Cardiac fibroblast (primary cell): ENCODE results near the gene PRRG4.

Experiments
- DNase-seq, 2 donors: peaks; one replicate each; pipeline versions ENCODE4 v3.0.0 to v3.0.0-alpha.2; 2010; ENCODE audit warnings: low read depth in 2 of 2
- H3K4me3 ChIP-seq, 2 donors: replicated peaks in 1 of 2; 1 replicate in 1 of 2; 2 replicates in 1 of 2; pipeline ENCODE4 v1.5.1; 2011; ENCODE audit warnings: low read depth in 2 of 2, low read length in 2 of 2, mild to moderate bottlenecking in 2 of 2, moderate library complexity in 1 of 2
- CTCF ChIP-seq: IDR thresholded peaks from one replicate; pipeline ENCODE4 v1.5.1; 2011; ENCODE audit warnings: low read depth, mild to moderate bottlenecking, low read length, inconsistent platforms

Gene PRRG4

GRCh38 chr11:32894149-32894827 lies 64.6 kb downstream of the PRRG4 start:
- peak overlapping the region; percentile 88 to 97 for H3K4me3 ChIP-seq
- DNase-seq, result peak; percentile 84 to 89
- no peak for TF ChIP-seq CTCF

GRCh38 chr11:32894921-32895320 lies 65.2 kb downstream of the PRRG4 start:
- H3K4me3 ChIP-seq, result peak overlapping the region in 1 of 2 donors; percentile 88
- no peak for DNase-seq
- TF ChIP-seq CTCF, result no peak

- no peak for TF ChIP-seq CTCF
- no peak for DNase-seq
- no peak overlapping the region for H3K4me3 ChIP-seq
Measured at GRCh38 chr11:32895471-32895870, 65.7 kb downstream of the PRRG4 start.

- H3K4me3 ChIP-seq, result no peak overlapping the region
- DNase-seq, result no peak
- TF ChIP-seq CTCF, result no peak
Measured at GRCh38 chr11:32897103-32897502, 67.4 kb downstream of the PRRG4 start.

GRCh38 chr11:32899438-32899837 lies 69.7 kb downstream of the PRRG4 start:
- DNase-seq, result no peak
- no peak overlapping the region for H3K4me3 ChIP-seq
- no peak for TF ChIP-seq CTCF

GRCh38 chr11:32902089-32902665 lies 72.5 kb downstream of the PRRG4 start:
- TF ChIP-seq CTCF, result no peak
- DNase-seq, result no peak
- H3K4me3 ChIP-seq, result no peak overlapping the region
